SK-N-MC (cell line): ENCODE data around the gene CIBAR2.

Source experiments
- DNase-seq: peaks from one replicate; pipeline ENCODE4 v3.0.0-alpha.2; 2011; ENCODE audit warnings: low read depth, low spot score
- H3K27ac ChIP-seq: fragments of 200-600 bp; sonication (generic); 2 replicates; pipeline ENCODE4 v1.5.1; 2016; ENCODE audit warnings: mixed run types
- H3K36me3 ChIP-seq: fragments of 200-600 bp; sonication (generic); 2 replicates; pipeline ENCODE4 v1.6.1; 2017; ENCODE audit warnings: antibody characterized with exemption, low read length, mixed read lengths; ENCODE audit not compliant: insufficient read depth
- H3K4me3 ChIP-seq: fragments of 200-600 bp; sonication (generic); 2 replicates; pipeline ENCODE4 v1.5.1; 2016
- H3K9ac ChIP-seq: fragments of 200-600 bp; sonication (generic); 2 replicates; pipeline ENCODE4 v1.8.0; 2017; ENCODE audit warnings: mixed run types, mixed read lengths; ENCODE audit not compliant: insufficient read length
- H3K9me3 ChIP-seq: fragments of 200-600 bp; sonication (generic); 2 replicates; pipeline ENCODE4 v1.6.1; 2017; ENCODE audit warnings: low read depth, mild to moderate bottlenecking, antibody characterized with exemption, low read length, moderate library complexity, mixed read lengths
- EZH2 ChIP-seq: fragments of 200-600 bp; sonication (generic); IDR thresholded peaks from one replicate; pipeline ENCODE4 v1.6.1; 2017; ENCODE audit warnings: antibody characterized with exemption
- FOXP2 ChIP-seq: optimal IDR thresholded peaks from 2 replicates; pipeline ENCODE3; 2011; ENCODE audit warnings: mild to moderate bottlenecking, moderate library complexity; ENCODE audit not compliant: insufficient read depth; ENCODE audit errors: extremely low read length, control extremely low read depth
- POLR2AphosphoS5 ChIP-seq: IDR thresholded peaks from 2 replicates; pipeline ENCODE4 v1.6.1; 2012; ENCODE audit warnings: mild to moderate bottlenecking, low read depth, low read length, borderline replicate concordance

The CIBAR2 gene

GRCh38 chr16:85139881-85140339, 27.6 kb upstream of the CIBAR2 start:
- H3K9ac ChIP-seq: no peak overlapping the region
- no peak for TF ChIP-seq FOXP2
- TF ChIP-seq POLR2AphosphoS5: no peak
- no peak for TF ChIP-seq EZH2
- H3K36me3 ChIP-seq: no peaks in the 10 kb centered on the region
- no peak overlapping the region for H3K27ac ChIP-seq
- no peak for DNase-seq
- H3K9me3 ChIP-seq: no peaks in the 10 kb centered on the region
- H3K4me3 ChIP-seq: no peak overlapping the region

GRCh38 chr16:85138825-85139627, 26.8 kb upstream of the CIBAR2 start:
- no peaks in the 10 kb centered on the region for H3K9me3 ChIP-seq
- no peak overlapping the region for H3K4me3 ChIP-seq
- H3K9ac ChIP-seq: no peak overlapping the region
- no peaks in the 10 kb centered on the region for H3K36me3 ChIP-seq
- H3K27ac ChIP-seq: no peak overlapping the region
- no peak for TF ChIP-seq EZH2
- TF ChIP-seq POLR2AphosphoS5: no peak
- TF ChIP-seq FOXP2: no peak
- DNase-seq: no peak

- TF ChIP-seq FOXP2 (no peak), POLR2AphosphoS5 (no peak), EZH2 (no peak)
- Histone ChIP-seq H3K9ac (no peak overlapping the region), H3K27ac (no peak overlapping the region), H3K9me3 (no peaks in the 10 kb centered on the region), H3K4me3 (no peak overlapping the region), H3K36me3 (no peaks in the 10 kb centered on the region)
- no peak for DNase-seq
Observed at GRCh38 chr16:85138073-85138824, 26.0 kb upstream of the CIBAR2 start.

- no peak overlapping the region for H3K9ac ChIP-seq
- H3K27ac ChIP-seq: no peak overlapping the region
- TF ChIP-seq EZH2 (no peak), FOXP2 (no peak), POLR2AphosphoS5 (no peak)
- no peaks in the 10 kb centered on the region for H3K36me3 ChIP-seq
- H3K4me3 ChIP-seq: no peak overlapping the region
- H3K9me3 ChIP-seq: no peaks in the 10 kb centered on the region
- no peak for DNase-seq
Observed at GRCh38 chr16:85137323-85138072, 25.2 kb upstream of the CIBAR2 start.

- Histone ChIP-seq H3K4me3 (no peak overlapping the region), H3K9ac (no peak overlapping the region)
Observed at GRCh38 chr16:85136702-85137322, 24.5 kb upstream of the CIBAR2 start.

GRCh38 chr16:85136213-85136701, 24.0 kb upstream of the CIBAR2 start:
- Histone ChIP-seq H3K9me3 (no peaks in the 10 kb centered on the region), H3K36me3 (no peaks in the 10 kb centered on the region), H3K4me3 (no peak overlapping the region), H3K27ac (no peak overlapping the region), H3K9ac (no peak overlapping the region)
- DNase-seq: no peak
- TF ChIP-seq EZH2 (no peak), POLR2AphosphoS5 (no peak), FOXP2 (no peak)

More at GRCh38 chr16:85136702-85137322, 24.5 kb upstream of the CIBAR2 start:
- Histone ChIP-seq H3K27ac (no peak overlapping the region), H3K9me3 (no peaks in the 10 kb centered on the region), H3K36me3 (no peaks in the 10 kb centered on the region)
- no peak for TF ChIP-seq FOXP2
- TF ChIP-seq POLR2AphosphoS5: no peak
- no peak for TF ChIP-seq EZH2
- DNase-seq: no peak

- no peak overlapping the region for H3K9ac ChIP-seq
- no peaks in the 10 kb centered on the region for H3K36me3 ChIP-seq
- H3K4me3 ChIP-seq: no peak overlapping the region
- DNase-seq: no peak
- TF ChIP-seq FOXP2: no peak
- no peak for TF ChIP-seq POLR2AphosphoS5
- TF ChIP-seq EZH2: no peak
- no peaks in the 10 kb centered on the region for H3K9me3 ChIP-seq
- no peak overlapping the region for H3K27ac ChIP-seq
Observed at GRCh38 chr16:85134789-85135142, 22.5 kb upstream of the CIBAR2 start.
